Measurements from ENCODE around the gene IRAK1.
"Not testable (repeated sequence)": the region's sequence is repeated elsewhere in the genome, so short reads cannot be mapped to it uniquely, and the experiment has no call there.

DNA sequence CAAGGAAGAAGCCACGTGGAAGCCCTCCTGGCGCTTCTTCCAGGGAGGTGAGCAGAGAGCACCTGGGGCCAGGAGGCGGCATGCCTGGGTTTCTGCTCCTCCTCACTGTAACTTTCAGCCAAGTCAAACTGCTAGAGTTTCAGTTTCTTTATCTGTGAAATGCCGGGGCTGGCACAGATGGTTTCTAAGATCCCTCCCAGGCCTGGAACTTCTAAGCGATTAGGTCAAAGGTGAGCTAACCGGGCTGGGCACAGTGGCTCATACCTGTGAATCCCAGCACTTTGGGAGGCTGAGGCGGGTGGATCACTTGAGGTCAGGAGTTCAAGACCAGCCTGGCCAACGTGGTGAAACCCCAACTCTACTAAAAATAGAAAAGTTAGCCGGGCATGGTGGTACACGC is 39.3 kb downstream of the IRAK1 start:
- TF ChIP-seq, protein P1, sequence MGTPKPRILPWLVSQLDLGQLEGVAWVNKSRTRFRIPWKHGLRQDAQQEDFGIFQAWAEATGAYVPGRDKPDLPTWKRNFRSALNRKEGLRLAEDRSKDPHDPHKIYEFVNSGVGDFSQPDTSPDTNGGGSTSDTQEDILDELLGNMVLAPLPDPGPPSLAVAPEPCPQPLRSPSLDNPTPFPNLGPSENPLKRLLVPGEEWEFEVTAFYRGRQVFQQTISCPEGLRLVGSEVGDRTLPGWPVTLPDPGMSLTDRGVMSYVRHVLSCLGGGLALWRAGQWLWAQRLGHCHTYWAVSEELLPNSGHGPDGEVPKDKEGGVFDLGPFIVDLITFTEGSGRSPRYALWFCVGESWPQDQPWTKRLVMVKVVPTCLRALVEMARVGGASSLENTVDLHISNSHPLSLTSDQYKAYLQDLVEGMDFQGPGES (IDR thresholded peaks at IDR 0.05): not testable (repeated sequence)
- TF ChIP-seq, protein P2, sequence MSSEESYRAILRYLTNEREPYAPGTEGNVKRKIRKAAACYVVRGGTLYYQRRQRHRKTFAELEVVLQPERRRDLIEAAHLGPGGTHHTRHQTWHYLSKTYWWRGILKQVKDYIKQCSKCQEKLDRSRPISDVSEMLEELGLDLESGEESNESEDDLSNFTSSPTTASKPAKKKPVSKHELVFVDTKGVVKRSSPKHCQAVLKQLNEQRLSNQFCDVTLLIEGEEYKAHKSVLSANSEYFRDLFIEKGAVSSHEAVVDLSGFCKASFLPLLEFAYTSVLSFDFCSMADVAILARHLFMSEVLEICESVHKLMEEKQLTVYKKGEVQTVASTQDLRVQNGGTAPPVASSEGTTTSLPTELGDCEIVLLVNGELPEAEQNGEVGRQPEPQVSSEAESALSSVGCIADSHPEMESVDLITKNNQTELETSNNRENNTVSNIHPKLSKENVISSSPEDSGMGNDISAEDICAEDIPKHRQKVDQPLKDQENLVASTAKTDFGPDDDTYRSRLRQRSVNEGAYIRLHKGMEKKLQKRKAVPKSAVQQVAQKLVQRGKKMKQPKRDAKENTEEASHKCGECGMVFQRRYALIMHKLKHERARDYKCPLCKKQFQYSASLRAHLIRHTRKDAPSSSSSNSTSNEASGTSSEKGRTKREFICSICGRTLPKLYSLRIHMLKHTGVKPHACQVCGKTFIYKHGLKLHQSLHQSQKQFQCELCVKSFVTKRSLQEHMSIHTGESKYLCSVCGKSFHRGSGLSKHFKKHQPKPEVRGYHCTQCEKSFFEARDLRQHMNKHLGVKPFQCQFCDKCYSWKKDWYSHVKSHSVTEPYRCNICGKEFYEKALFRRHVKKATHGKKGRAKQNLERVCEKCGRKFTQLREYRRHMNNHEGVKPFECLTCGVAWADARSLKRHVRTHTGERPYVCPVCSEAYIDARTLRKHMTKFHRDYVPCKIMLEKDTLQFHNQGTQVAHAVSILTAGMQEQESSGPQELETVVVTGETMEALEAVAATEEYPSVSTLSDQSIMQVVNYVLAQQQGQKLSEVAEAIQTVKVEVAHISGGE (CRISPR knock-in tag; IDR thresholded peaks at IDR 0.05): not testable (repeated sequence)
- not testable (repeated sequence) for TF ChIP-seq FOXM1 (IDR thresholded peaks at IDR 0.05; ENCODE audit: low read depth, low read length); EP300 (IDR thresholded peaks at IDR 0.05; ENCODE audit: borderline replicate concordance in 1 of 2, control insufficient read depth in 1 of 2, low read depth in 2 of 2, low read length in 2 of 2); CBFB (IDR thresholded peaks at IDR 0.05; ENCODE audit: low read depth); SMAD5 (IDR thresholded peaks at IDR 0.05; ENCODE audit: low read depth); FOXK2 (IDR thresholded peaks at IDR 0.05); RFX5 (IDR thresholded peaks at IDR 0.05; ENCODE audit: low read depth, low read length); FOS (IDR thresholded peaks at IDR 0.05; ENCODE audit: borderline replicate concordance, extremely low read depth, insufficient read length); WRNIP1 (IDR thresholded peaks at IDR 0.05; ENCODE audit: borderline replicate concordance, low read depth, low read length); EZH2 (IDR thresholded peaks at IDR 0.05; ENCODE audit: borderline replicate concordance, control insufficient read depth, low read depth, low read length)
- TF ChIP-seq, protein P3, sequence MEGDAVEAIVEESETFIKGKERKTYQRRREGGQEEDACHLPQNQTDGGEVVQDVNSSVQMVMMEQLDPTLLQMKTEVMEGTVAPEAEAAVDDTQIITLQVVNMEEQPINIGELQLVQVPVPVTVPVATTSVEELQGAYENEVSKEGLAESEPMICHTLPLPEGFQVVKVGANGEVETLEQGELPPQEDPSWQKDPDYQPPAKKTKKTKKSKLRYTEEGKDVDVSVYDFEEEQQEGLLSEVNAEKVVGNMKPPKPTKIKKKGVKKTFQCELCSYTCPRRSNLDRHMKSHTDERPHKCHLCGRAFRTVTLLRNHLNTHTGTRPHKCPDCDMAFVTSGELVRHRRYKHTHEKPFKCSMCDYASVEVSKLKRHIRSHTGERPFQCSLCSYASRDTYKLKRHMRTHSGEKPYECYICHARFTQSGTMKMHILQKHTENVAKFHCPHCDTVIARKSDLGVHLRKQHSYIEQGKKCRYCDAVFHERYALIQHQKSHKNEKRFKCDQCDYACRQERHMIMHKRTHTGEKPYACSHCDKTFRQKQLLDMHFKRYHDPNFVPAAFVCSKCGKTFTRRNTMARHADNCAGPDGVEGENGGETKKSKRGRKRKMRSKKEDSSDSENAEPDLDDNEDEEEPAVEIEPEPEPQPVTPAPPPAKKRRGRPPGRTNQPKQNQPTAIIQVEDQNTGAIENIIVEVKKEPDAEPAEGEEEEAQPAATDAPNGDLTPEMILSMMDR (IDR thresholded peaks at IDR 0.05 in 2 of 3, conservative IDR thresholded peaks at IDR 0.05 in 1 of 3; ENCODE audit: control insufficient read depth in 2 of 3, extremely low read depth in 1 of 3, insufficient read depth in 1 of 3, low read depth in 3 of 3, low read length in 3 of 3): not testable (repeated sequence)
